GM06990 (cell line): ENCODE measurements around the gene MAEA.

ENCODE experiments used
- DNase-seq: peaks from one replicate; pipeline ENCODE4 v3.0.0-alpha.2; 2011; ENCODE audit not compliant: insufficient read length; ENCODE audit errors: extremely low read depth
- H3K27me3 ChIP-seq: replicated peaks from 2 replicates; pipeline ENCODE4 v1.6.0; 2011; ENCODE audit warnings: low read length; ENCODE audit not compliant: control insufficient read depth, insufficient read depth
- H3K36me3 ChIP-seq: 2 replicates; pipeline ENCODE4 v1.5.1; 2011; ENCODE audit warnings: low read length; ENCODE audit not compliant: control insufficient read depth, insufficient read depth
- H3K4me3 ChIP-seq: replicated peaks from 2 replicates; pipeline ENCODE4 v1.5.1; 2011; ENCODE audit warnings: low read depth, mild to moderate bottlenecking, control low read depth, low read length
- TF ChIP-seq, protein P1 (sequence below): IDR thresholded peaks from 2 replicates; pipeline ENCODE4 v1.5.1; 2011; ENCODE audit warnings: low read length, control low read depth, mild to moderate bottlenecking, inconsistent platforms; ENCODE audit not compliant: insufficient read depth, poor library complexity, severe bottlenecking

The MAEA gene

DNA sequence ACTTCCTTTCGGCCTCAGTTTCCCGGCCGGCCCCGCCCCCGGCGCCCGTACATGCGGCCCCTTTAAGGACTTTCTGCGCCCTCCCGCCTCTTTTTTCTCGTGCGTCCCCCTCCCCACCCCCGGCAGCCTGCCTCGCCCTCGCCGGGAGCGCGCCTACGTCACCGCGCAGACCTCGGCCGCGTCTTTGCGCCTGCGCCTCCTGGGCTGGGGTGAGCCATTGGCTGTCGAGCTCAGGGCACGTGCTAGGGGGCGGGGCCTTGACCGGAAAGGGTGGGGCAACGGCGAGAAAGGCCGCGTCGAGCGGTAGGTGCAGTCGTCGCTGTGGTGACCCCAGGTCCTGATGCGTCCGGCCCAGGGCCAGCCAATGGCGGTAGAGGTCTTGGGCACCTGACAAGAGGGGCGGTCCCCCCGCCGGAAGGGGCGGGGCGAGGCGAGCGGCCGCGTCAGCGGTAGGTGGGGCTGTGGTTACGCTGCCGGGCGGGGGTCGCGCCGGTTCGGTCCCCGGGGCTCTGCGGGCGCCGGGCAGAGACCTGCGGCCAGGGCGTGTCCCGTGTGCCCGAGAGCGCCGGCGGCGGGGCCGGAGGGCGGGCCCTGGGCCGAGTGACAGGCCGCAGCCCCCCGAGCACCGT, 57.2 kb downstream of the MAEA start, which contains the start of gene UVSSA:
Gene UVSSA (plus strand): TSS at position 428 of the 629 bp plus-strand sequence. CDS start 884 bp downstream, outside the sequence.
- no peaks in the 10 kb centered on the region for H3K27me3 ChIP-seq
- peak within 1 kb of the TSS; percentile 86 for H3K4me3 ChIP-seq
- peak; percentile 100 for DNase-seq
- peaks cover 4% of the 10 kb centered on the region for H3K36me3 ChIP-seq
- TF ChIP-seq, protein P1, sequence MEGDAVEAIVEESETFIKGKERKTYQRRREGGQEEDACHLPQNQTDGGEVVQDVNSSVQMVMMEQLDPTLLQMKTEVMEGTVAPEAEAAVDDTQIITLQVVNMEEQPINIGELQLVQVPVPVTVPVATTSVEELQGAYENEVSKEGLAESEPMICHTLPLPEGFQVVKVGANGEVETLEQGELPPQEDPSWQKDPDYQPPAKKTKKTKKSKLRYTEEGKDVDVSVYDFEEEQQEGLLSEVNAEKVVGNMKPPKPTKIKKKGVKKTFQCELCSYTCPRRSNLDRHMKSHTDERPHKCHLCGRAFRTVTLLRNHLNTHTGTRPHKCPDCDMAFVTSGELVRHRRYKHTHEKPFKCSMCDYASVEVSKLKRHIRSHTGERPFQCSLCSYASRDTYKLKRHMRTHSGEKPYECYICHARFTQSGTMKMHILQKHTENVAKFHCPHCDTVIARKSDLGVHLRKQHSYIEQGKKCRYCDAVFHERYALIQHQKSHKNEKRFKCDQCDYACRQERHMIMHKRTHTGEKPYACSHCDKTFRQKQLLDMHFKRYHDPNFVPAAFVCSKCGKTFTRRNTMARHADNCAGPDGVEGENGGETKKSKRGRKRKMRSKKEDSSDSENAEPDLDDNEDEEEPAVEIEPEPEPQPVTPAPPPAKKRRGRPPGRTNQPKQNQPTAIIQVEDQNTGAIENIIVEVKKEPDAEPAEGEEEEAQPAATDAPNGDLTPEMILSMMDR, result no peak

DNA sequence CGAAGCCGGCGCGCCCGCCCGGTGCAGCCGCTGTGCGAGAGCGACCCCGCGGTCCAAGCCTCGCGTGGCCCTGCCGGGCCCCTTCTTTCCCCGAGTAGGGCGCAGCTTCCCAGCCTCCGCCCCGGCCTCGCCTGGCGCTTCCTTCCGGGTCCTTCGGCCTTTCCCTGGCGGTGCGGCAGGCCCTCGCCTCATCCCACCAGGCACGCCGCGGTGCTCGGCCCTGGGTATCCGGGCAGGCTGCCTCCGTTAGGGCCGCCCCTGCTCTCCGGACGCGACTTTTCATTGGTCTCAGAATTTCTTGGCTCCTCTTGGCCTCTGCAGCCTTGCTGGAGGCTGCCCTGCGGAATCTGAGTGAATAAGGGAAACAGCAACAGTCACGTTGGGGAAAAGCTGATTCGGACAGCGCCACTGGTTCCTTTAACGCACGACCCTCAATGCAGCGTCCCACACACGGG, 57.7 kb downstream of the MAEA start:
- TF ChIP-seq, protein P1, result no peak
- peak; percentile 78 for DNase-seq
- peak overlapping the region; percentile 76 for H3K4me3 ChIP-seq
- no peaks in the 10 kb centered on the region for H3K27me3 ChIP-seq
- H3K36me3 ChIP-seq, result peaks cover 10% of the 10 kb centered on the region

DNA sequence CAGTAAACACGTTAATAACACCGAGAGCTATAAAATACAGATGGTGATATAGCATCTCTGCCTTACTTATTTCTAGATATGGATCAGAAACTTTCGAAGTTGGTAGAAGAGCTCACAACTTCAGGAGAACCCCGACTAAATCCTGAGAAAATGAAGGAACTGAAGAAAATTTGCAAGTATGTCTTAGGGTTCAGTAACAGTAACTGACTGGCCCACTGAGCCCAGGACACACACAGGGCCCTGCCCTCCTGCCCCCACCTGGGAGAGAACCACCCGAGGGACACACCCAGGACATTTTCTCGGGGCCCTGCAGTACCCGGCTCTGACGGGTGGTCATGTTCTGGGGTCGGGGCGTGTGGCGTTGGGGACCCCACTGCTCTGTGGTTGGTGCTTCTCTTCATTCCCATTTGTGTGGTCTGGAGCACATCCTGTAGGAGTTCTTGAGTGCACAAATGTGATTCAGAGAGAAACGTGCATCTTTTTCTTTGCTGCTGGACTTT, 58.4 kb downstream of the MAEA start:
- TF ChIP-seq, protein P1, result no peak

DNA sequence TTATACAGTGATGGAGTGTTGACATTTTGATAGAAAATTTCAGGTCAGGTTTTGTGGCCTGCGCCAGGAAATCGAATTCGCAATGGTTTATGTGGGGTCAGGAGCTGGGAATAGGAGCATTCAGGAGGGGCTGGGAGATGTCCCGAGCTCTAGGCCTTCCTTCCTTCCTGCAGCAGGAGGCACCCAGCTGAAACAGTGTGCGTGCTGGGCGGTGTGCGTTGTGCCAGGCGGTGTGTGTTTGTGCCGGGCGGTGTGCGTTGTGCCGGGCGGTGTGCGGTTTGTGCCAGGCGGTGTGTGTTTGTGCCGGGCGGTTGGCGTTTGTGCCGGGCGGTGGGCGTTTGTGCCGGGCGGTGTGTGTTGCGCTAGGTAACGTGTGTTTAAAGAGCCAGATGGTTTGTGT, 59.1 kb downstream of the MAEA start:
- H3K36me3 ChIP-seq, result peaks cover 17% of the 10 kb centered on the region
- DNase-seq, result no peak
- TF ChIP-seq, protein P1, result no peak
- no peaks in the 10 kb centered on the region for H3K27me3 ChIP-seq
- H3K4me3 ChIP-seq, result no peak overlapping the region

More for the DNA sequence above, 58.4 kb downstream of the MAEA start:
- Histone ChIP-seq H3K36me3 (peaks cover 13% of the 10 kb centered on the region), H3K27me3 (no peaks in the 10 kb centered on the region), H3K4me3 (peak overlapping the region; percentile 76)
- no peak for DNase-seq

DNA sequence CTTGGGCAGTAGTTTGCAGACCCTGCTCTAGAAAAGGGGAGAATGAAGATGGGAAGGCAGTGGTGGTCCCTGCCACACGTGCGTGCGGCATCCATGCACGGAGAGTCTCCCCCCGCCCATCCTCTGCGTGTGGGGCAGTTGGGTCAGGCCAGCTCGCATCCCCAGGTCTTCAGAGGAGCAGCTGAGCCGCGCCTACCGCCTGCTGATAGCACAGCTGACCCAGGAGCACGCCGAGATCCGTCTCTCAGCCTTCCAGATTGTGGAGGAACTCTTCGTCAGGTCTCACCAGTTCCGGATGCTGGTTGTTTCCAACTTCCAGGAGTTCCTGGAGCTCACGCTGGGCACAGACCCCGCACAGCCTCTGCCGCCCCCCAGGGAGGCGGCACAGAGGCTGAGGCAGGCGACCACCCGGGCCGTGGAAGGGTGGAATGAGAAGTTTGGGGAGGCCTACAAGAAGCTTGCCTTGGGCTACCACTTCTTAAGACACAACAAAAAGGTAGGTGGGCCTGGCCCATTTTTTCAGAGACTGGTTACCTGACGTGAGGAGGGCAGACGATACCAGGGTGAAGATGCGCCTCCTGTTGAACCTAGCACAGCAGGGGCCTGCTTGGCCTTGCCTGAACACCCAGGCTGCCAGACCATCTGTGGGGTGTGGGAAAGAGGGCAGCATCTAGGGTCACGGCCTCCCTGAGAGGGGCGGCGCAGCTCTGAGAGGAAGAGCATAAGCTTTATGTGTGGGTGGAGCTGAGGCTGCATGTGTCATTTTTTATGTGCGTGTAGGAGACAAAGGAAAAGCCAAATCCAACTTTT, 59.9 kb downstream of the MAEA start:
- Histone ChIP-seq H3K27me3 (no peaks in the 10 kb centered on the region), H3K36me3 (peaks cover 18% of the 10 kb centered on the region), H3K4me3 (no peak overlapping the region)
- DNase-seq, result no peak
- TF ChIP-seq, protein P1, result no peak
